ENCODE measurements around the gene SLC6A13.
"Not testable (repeated sequence)": the region's sequence is repeated elsewhere in the genome, so short reads cannot be mapped to it uniquely, and the experiment has no call there.

SLC6A13 gene

GRCh38 chr12:219891-220352 lies 42.7 kb downstream of the SLC6A13 start:
- peak; percentile 48 for DNase-seq
- Histone ChIP-seq H3K4me3 (ENCODE audit: low read depth, low read length) (no peak overlapping the region), H3K36me3 (replicated peaks) (no peaks in the 10 kb centered on the region), H3K27me3 (replicated peaks) (peaks cover 3% of the 10 kb centered on the region), H3K27ac (no peak overlapping the region)
- peak; percentile 81 for TF ChIP-seq CTCF (IDR thresholded peaks at IDR 0.05; ENCODE audit: low read depth, low read length, missing control alignments)
- in situ Hi-C loops (cut with HindIII; ENCODE audit: low pct_ligation_motif_present, low sequenced_read_pairs): no loop called here

- DNase-seq: no peak
These were observed 43.7 kb downstream of the SLC6A13 start for GRCh38 chr12:218728-219590.

GRCh38 chr12:218221-218620 lies 44.4 kb downstream of the SLC6A13 start:
- Histone ChIP-seq H3K4me3 (ENCODE audit: low read depth, low read length) (no peak overlapping the region), H3K36me3 (replicated peaks) (no peaks in the 10 kb centered on the region), H3K27ac (no peak overlapping the region), H3K27me3 (replicated peaks) (peaks cover 16% of the 10 kb centered on the region)
- in situ Hi-C loops (cut with HindIII; ENCODE audit: low pct_ligation_motif_present, low sequenced_read_pairs): no loop called here
- no peak for DNase-seq
- TF ChIP-seq CTCF (IDR thresholded peaks at IDR 0.05; ENCODE audit: low read depth, low read length, missing control alignments): no peak

More at GRCh38 chr12:218728-219590, 43.7 kb downstream of the SLC6A13 start:
- H3K27ac ChIP-seq: no peak overlapping the region
- peaks cover 8% of the 10 kb centered on the region for H3K27me3 ChIP-seq (replicated peaks)
- H3K4me3 ChIP-seq (ENCODE audit: low read depth, low read length): no peak overlapping the region
- TF ChIP-seq CTCF (IDR thresholded peaks at IDR 0.05; ENCODE audit: low read depth, low read length, missing control alignments): no peak
- in situ Hi-C loops (cut with HindIII; ENCODE audit: low pct_ligation_motif_present, low sequenced_read_pairs): no loop called here
- no peaks in the 10 kb centered on the region for H3K36me3 ChIP-seq (replicated peaks)

- in situ Hi-C loops (cut with HindIII; ENCODE audit: low pct_ligation_motif_present, low sequenced_read_pairs); H3K27ac ChIP-seq; DNase-seq; H3K36me3 ChIP-seq (replicated peaks); H3K4me3 ChIP-seq (ENCODE audit: low read depth, low read length): not testable (repeated sequence)
- peaks cover 19% of the 10 kb centered on the region for H3K27me3 ChIP-seq (replicated peaks)
These were observed 45.6 kb downstream of the SLC6A13 start for GRCh38 chr12:217029-217428.

GRCh38 chr12:215116-215515 lies 47.5 kb downstream of the SLC6A13 start:
- H3K4me3 ChIP-seq (ENCODE audit: low read depth, low read length): no peak overlapping the region
- no peak overlapping the region for H3K27ac ChIP-seq
- TF ChIP-seq CTCF (IDR thresholded peaks at IDR 0.05; ENCODE audit: low read depth, low read length, missing control alignments): no peak
- no peak for DNase-seq
- H3K36me3 ChIP-seq (replicated peaks): no peaks in the 10 kb centered on the region
- peaks cover 28% of the 10 kb centered on the region for H3K27me3 ChIP-seq (replicated peaks)
- in situ Hi-C loops (cut with HindIII; ENCODE audit: low pct_ligation_motif_present, low sequenced_read_pairs): no loop called here

GRCh38 chr12:214003-214741 lies 48.5 kb downstream of the SLC6A13 start, which contains the start of gene SLC6A12:
TSS of gene SLC6A12 (minus strand) at chr12:214157. CDS start at chr12:209986, 4,171 bp downstream.
- DNase-seq: no peak
- Histone ChIP-seq H3K27me3 (replicated peaks) (peaks cover 28% of the 10 kb centered on the region), H3K27ac (no peak within 1 kb of the TSS), H3K36me3 (replicated peaks) (no peaks in the 10 kb centered on the region), H3K4me3 (ENCODE audit: low read depth, low read length) (no peak within 1 kb of the TSS)
- TF ChIP-seq CTCF (IDR thresholded peaks at IDR 0.05; ENCODE audit: low read depth, low read length, missing control alignments): no peak
- in situ Hi-C loops (cut with HindIII; ENCODE audit: low pct_ligation_motif_present, low sequenced_read_pairs): no loop called here

Data from brain microvascular endothelial cell (primary cell).